ENCODE data around the gene SLC4A8. TPM values are rescaled to one million over a fixed set of nuclear protein-coding genes. Genes with fewer than 3 reads are reported as not detected.

Gene SLC4A8
- total and polyA plus RNA-seq, 8 donors: 1.0 to 5.5 (median 2.7) TPM

- Histone ChIP-seq H3K4me1 (no peaks in the 10 kb centered on the region), H3K36me3 (no peaks in the 10 kb centered on the region), H3K4me3 (no peak overlapping the region), H3K27ac (no peak overlapping the region), H3K27me3 (peaks cover 0 to 4% (median 2%) of the 10 kb centered on the region in 4 donors), H3K9me3 (no peaks in the 10 kb centered on the region)
- FAIRE-seq (no peak), DNase-seq (no peak), ATAC-seq (no peak)
- TF ChIP-seq, protein P1, sequence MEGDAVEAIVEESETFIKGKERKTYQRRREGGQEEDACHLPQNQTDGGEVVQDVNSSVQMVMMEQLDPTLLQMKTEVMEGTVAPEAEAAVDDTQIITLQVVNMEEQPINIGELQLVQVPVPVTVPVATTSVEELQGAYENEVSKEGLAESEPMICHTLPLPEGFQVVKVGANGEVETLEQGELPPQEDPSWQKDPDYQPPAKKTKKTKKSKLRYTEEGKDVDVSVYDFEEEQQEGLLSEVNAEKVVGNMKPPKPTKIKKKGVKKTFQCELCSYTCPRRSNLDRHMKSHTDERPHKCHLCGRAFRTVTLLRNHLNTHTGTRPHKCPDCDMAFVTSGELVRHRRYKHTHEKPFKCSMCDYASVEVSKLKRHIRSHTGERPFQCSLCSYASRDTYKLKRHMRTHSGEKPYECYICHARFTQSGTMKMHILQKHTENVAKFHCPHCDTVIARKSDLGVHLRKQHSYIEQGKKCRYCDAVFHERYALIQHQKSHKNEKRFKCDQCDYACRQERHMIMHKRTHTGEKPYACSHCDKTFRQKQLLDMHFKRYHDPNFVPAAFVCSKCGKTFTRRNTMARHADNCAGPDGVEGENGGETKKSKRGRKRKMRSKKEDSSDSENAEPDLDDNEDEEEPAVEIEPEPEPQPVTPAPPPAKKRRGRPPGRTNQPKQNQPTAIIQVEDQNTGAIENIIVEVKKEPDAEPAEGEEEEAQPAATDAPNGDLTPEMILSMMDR (IDR thresholded peaks at IDR 0.05): no peak
- intact Hi-C loops (cut with DNase I): no loop called here
- WGBS, 2 donors: 80 to 85% methylated on average over 8 of the region's 8 CpGs
Measured at GRCh38 chr12:51538149-51538548, 113.5 kb downstream of the SLC4A8 start.

GRCh38 chr12:51538599-51538998 is 114.0 kb downstream of the SLC4A8 start:
- WGBS, 2 donors: 81 to 89% methylated on average over 8 of the region's 8 CpGs
- H3K4me1 ChIP-seq: no peaks in the 10 kb centered on the region
- no peak for FAIRE-seq

GRCh38 chr12:51540996-51541395 is 116.4 kb downstream of the SLC4A8 start:
- Histone ChIP-seq H3K4me1 (no peaks in the 10 kb centered on the region), H3K27ac (no peak overlapping the region), H3K36me3 (no peaks in the 10 kb centered on the region), H3K9me3 (no peaks in the 10 kb centered on the region), H3K27me3 (peaks cover 0 to 4% (median 2%) of the 10 kb centered on the region in 4 donors), H3K4me3 (no peak overlapping the region)
- TF ChIP-seq, protein P1 (IDR thresholded peaks at IDR 0.05): no peak
- FAIRE-seq: no peak
- no peak for DNase-seq
- 77 to 83% methylated on average over 4 of the region's 4 CpGs for WGBS, 2 donors
- ATAC-seq: no peak
- intact Hi-C loops (cut with DNase I): no loop called here

More at GRCh38 chr12:51538599-51538998, 114.0 kb downstream of the SLC4A8 start:
- DNase-seq: no peak
- intact Hi-C loops (cut with DNase I): no loop called here
- H3K27ac ChIP-seq: no peak overlapping the region
- peaks cover 0 to 4% (median 2%) of the 10 kb centered on the region in 4 donors for H3K27me3 ChIP-seq
- no peak overlapping the region for H3K4me3 ChIP-seq
- no peaks in the 10 kb centered on the region for H3K9me3 ChIP-seq
- TF ChIP-seq, protein P1 (IDR thresholded peaks at IDR 0.05): no peak
- no peaks in the 10 kb centered on the region for H3K36me3 ChIP-seq
- ATAC-seq: no peak

- ATAC-seq: no peak
- no peak overlapping the region for H3K4me3 ChIP-seq
- H3K27ac ChIP-seq: no peak overlapping the region
- FAIRE-seq: no peak
- H3K36me3 ChIP-seq: no peaks in the 10 kb centered on the region
- no peak for DNase-seq
- TF ChIP-seq, protein P1 (IDR thresholded peaks at IDR 0.05): no peak
- H3K27me3 ChIP-seq: no peaks in the 10 kb centered on the region
- H3K4me1 ChIP-seq: no peaks in the 10 kb centered on the region
- H3K9me3 ChIP-seq: no peaks in the 10 kb centered on the region
- intact Hi-C loops (cut with DNase I): no loop called here
Measured at GRCh38 chr12:51546097-51546496, 121.5 kb downstream of the SLC4A8 start.

DNA sequence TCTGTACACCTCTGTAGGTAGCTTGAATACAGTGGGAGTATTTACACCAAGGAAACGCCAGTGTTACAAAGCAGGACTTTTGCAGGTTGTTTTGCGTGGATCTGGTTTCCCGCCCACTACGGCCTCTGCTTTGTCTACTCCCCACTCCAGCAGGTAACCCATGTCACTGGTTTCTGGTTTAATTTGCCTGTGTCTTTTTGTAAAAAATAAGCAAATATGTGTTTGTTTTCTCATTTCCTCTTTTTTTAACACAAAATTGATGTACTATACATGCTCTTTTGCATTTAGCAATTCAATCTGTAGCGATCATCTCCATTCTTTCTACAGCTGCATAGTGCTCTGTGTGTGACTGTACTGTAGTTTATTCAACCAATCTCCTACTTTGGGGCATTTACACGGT is 123.0 kb downstream of the SLC4A8 start:
- Histone ChIP-seq H3K27me3 (no peaks in the 10 kb centered on the region), H3K4me1 (no peaks in the 10 kb centered on the region), H3K36me3 (no peaks in the 10 kb centered on the region), H3K4me3 (no peak overlapping the region), H3K9me3 (no peaks in the 10 kb centered on the region), H3K27ac (no peak overlapping the region)
- DNase-seq (no peak), FAIRE-seq (no peak), ATAC-seq (no peak)
- WGBS, 2 donors: 87 to 89% methylated on average over 6 of the region's 6 CpGs
- TF ChIP-seq, protein P1 (IDR thresholded peaks at IDR 0.05): no peak
- intact Hi-C loops (cut with DNase I): no loop called here

Data from pancreas (tissue), 10 donors.